ENCODE results near the gene WNT6. TPM values are rescaled to one million over a fixed set of nuclear protein-coding genes. Genes with fewer than 3 reads are reported as not detected.

The WNT6 gene
- total RNA-seq, 2 donors from 2014 or later: 8.0 to 56.5 TPM

DNA sequence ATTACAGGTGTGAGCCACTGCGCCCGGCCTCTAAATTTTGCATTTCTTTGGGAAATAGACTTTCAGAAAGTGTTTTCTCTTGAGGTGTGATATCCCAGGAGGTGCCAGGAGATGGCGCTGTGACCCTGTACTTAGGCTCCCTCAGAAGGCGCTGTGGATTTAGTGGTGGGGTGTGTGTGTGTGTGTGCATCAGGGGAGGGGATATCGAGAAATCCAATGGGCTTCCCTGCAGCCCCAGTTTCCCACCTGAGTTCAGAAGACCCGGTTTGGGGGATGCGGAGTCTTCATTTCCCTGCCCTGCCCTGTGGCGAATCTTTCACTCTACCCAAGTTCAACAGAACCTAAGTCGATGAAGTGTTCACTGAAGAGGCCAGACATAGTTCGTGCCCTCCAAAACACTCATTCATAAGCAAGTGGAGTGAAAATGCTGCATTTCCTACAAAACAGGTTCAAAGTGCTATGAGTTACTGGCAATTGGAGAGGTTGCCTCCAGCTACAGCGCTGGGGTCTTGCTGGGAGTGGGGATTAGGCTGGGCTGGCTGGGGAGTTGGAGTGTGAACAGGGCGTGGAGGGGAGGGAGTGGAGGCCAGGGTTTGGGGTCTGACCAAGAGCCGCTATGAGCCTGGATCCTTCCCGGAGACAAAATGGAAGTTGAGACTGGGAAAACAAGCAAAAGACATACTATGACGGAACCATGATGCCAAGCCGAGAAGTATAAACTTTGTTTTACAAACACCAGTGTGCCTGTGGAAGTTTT lies 6.5 kb upstream of the WNT6 start:
- Histone ChIP-seq H3K36me3 (no peaks in the 10 kb centered on the region), H3K27ac (no peak overlapping the region), H3K4me3 (no peak overlapping the region), H3K27me3 (replicated peaks; ENCODE audit: insufficient read depth) (no peaks in the 10 kb centered on the region), H3K9me3 (no peaks in the 10 kb centered on the region), H3K4me1 (replicated peaks) (no peaks in the 10 kb centered on the region)
- WGBS: 31% methylated on average over 16 of the region's 16 CpGs
- intact Hi-C loops (cut with DNase I): no loop called here
- peak; percentile 52 for DNase-seq (ENCODE audit: low spot score)
- no peak for TF ChIP-seq POLR2AphosphoS5 (IDR thresholded peaks at IDR 0.05)
- TF ChIP-seq, protein P1, sequence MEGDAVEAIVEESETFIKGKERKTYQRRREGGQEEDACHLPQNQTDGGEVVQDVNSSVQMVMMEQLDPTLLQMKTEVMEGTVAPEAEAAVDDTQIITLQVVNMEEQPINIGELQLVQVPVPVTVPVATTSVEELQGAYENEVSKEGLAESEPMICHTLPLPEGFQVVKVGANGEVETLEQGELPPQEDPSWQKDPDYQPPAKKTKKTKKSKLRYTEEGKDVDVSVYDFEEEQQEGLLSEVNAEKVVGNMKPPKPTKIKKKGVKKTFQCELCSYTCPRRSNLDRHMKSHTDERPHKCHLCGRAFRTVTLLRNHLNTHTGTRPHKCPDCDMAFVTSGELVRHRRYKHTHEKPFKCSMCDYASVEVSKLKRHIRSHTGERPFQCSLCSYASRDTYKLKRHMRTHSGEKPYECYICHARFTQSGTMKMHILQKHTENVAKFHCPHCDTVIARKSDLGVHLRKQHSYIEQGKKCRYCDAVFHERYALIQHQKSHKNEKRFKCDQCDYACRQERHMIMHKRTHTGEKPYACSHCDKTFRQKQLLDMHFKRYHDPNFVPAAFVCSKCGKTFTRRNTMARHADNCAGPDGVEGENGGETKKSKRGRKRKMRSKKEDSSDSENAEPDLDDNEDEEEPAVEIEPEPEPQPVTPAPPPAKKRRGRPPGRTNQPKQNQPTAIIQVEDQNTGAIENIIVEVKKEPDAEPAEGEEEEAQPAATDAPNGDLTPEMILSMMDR (IDR thresholded peaks at IDR 0.05): peak; percentile 40 to 78 (median 73)

DNA sequence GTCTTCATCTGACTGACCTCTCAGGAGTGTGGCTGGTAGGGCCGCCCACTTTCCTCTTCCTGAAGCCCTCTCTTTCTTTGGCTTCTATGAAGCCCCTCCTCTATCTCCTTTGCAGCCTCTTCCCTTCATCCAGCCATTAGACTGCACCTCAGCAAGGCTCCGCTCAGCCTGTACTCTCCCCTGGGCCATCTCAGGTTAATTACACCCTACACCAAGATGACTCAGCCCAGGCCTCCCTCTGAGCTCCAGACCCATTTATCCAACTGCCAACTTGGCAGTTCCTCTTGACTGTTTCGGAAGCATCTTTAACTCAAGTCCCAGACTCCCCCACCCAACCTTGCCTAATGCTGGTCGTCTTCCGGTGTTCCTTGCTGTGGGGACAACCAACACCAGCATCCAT lies 5.8 kb upstream of the WNT6 start:
- no peak for DNase-seq (ENCODE audit: low spot score)
- intact Hi-C loops (cut with DNase I): no loop called here
- 56% methylated on average over 5 of the region's 5 CpGs for WGBS
- no peaks in the 10 kb centered on the region for H3K4me1 ChIP-seq (replicated peaks)
- no peaks in the 10 kb centered on the region for H3K9me3 ChIP-seq
- H3K27ac ChIP-seq: no peak overlapping the region
- TF ChIP-seq, protein P1 (IDR thresholded peaks at IDR 0.05): no peak
- TF ChIP-seq POLR2AphosphoS5 (IDR thresholded peaks at IDR 0.05): no peak
- no peak for TF ChIP-seq POLR2A (IDR thresholded peaks at IDR 0.05)
- no peak overlapping the region for H3K4me3 ChIP-seq
- H3K36me3 ChIP-seq: no peaks in the 10 kb centered on the region
- H3K27me3 ChIP-seq (replicated peaks; ENCODE audit: insufficient read depth): no peaks in the 10 kb centered on the region

DNA sequence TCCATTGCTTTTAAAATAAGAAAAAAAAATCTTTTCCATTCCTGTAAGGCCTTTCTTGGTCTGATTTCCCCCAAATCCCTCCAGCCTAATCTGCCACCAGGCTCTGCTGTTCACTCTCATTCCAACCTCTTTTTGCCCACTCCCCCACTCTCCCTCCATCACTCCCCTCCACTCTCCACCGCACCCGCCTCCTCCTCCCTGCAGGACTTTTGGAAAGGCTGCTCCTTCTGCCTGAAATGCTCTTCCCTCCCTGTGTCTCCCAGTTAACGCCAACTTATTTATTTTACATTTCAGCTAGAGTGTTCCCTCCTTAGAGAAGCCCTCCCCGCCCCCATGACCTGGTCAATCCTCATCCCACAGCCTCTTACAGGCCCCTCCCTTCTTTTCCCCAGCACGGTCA lies 4.7 kb upstream of the WNT6 start:
- no peaks in the 10 kb centered on the region for H3K4me1 ChIP-seq (replicated peaks)
- no peaks in the 10 kb centered on the region for H3K36me3 ChIP-seq
- no peak overlapping the region for H3K4me3 ChIP-seq
- no peaks in the 10 kb centered on the region for H3K9me3 ChIP-seq
- no peak overlapping the region for H3K27ac ChIP-seq
- intact Hi-C loops (cut with DNase I): no loop called here
- WGBS: 72% methylated on average over 5 of the region's 5 CpGs
- TF ChIP-seq POLR2AphosphoS5 (IDR thresholded peaks at IDR 0.05) (no peak), POLR2A (IDR thresholded peaks at IDR 0.05) (no peak)
- TF ChIP-seq, protein P1 (IDR thresholded peaks at IDR 0.05): no peak
- no peaks in the 10 kb centered on the region for H3K27me3 ChIP-seq (replicated peaks; ENCODE audit: insufficient read depth)
- DNase-seq (ENCODE audit: low spot score): no peak

DNA sequence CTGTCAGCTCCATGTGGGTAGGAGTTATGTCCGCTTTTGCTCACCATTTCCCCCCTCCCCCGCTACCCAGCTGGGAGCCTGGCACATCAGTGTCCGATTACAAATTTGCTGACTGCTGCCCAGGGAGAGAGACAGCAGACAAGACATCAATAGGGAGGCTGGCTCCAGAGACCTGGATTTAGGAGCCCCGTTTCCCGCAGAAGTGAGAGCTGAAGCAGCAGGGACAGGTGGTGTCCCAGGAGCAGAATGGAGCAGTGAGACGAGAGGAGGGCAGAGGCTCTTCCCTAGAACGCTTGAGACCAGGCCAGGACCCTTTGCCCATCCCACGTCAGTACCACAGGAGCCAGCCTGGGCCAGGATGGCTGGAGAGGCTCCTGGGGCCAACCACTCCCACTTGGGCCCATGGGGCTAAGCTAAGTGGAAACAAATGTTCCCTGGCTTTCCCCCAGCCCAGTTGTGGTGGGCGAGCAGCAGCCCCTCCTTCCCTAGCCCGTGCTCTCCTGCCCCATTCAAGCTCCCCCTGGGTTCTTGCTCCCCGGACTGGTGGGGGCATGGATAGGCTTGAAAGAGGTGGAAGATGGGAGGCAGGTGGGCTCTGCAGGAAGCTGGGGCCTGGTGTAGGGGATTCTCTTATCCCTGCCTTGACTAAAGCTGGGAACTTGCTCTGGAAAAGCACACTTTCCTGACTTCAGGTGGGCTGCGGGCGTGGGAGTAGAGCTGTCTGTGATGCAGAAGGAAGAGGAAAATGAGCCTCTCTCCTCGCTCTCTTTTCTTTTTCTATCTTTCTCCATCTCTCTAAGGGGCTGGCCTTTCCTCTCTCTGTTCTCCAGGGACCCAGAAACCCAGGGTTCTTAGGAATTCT lies 4.1 kb upstream of the WNT6 start:
- Histone ChIP-seq H3K4me3 (no peak overlapping the region), H3K27me3 (replicated peaks; ENCODE audit: insufficient read depth) (no peaks in the 10 kb centered on the region), H3K36me3 (no peaks in the 10 kb centered on the region), H3K4me1 (replicated peaks) (no peaks in the 10 kb centered on the region), H3K27ac (no peak overlapping the region), H3K9me3 (no peaks in the 10 kb centered on the region)
- TF ChIP-seq POLR2AphosphoS5 (IDR thresholded peaks at IDR 0.05) (no peak), POLR2A (IDR thresholded peaks at IDR 0.05) (no peak)
- TF ChIP-seq, protein P1 (IDR thresholded peaks at IDR 0.05): no peak
- intact Hi-C loops (cut with DNase I): no loop called here
- 65% methylated on average over 14 of the region's 14 CpGs for WGBS
- no peak for DNase-seq (ENCODE audit: low spot score)

Measured in prostate gland (tissue), 2 donors.